Testis (tissue), 3 donors: ENCODE data around the gene DNM3. TPM values are rescaled to one million over a fixed set of nuclear protein-coding genes. Genes with fewer than 3 reads are reported as not detected.

Source experiments
- DNase-seq: peaks from one replicate; pipeline ENCODE4 v3.0.0-alpha.2; 2019
- H3K27ac ChIP-seq, 2 donors: fragments of 200-600 bp; sonication (generic); one replicate each; pipeline ENCODE4 v1.5.1; 2019
- H3K27me3 ChIP-seq: fragments of 200-600 bp; sonication (generic); one replicate; pipeline ENCODE4 v1.5.1; 2019
- H3K36me3 ChIP-seq: fragments of 200-600 bp; sonication (generic); one replicate; pipeline ENCODE4 v1.5.1; 2017; ENCODE audit warnings: low read depth; ENCODE audit errors: missing control alignments
- H3K4me1 ChIP-seq: fragments of 200-600 bp; sonication (generic); one replicate; pipeline ENCODE4 v1.5.1; 2019
- H3K4me3 ChIP-seq, 2 donors: fragments of 200-600 bp; sonication (generic); one replicate each; pipeline ENCODE4 v1.5.1; 2017 to 2019
- H3K9me3 ChIP-seq: fragments of 200-600 bp; sonication (generic); one replicate; pipeline ENCODE4 v1.5.1; 2017
- CTCF ChIP-seq, 3 experiments: fragments of 450-650 bp in 2 of 3; fragments of 200-600 bp in 1 of 3; sonication (generic) in 1 of 3; IDR thresholded peaks; one replicate each; pipeline ENCODE4 v1.5.1; 2016 to 2019; ENCODE audit warnings: antibody characterized with exemption in 3 of 3, mild to moderate bottlenecking in 2 of 3, moderate library complexity in 1 of 3
- POLR2A ChIP-seq: fragments of 450-650 bp; IDR thresholded peaks from one replicate; pipeline ENCODE4 v1.6.1; 2017; ENCODE audit warnings: antibody characterized with exemption, mild to moderate bottlenecking, moderate library complexity
- WGBS, 2 donors: methylation state at CpG; one replicate each; pipeline ENCODE4 v1.1.5; 2018; 5-methylcytosine and 5-hydroxymethylcytosine counted together
- intact Hi-C: fragments of 100-400 bp; cut with DNase I; formaldehyde crosslinking; loops from one replicate; pipeline ENCODE4 v1.15.1; 2023; ENCODE audit warnings: low total_unique reads
- polyA plus RNA-seq: library from polyadenylated mRNA; stranded (reverse); fragments of 350-450 nt; fragmentation: Illumina TruSeq; extraction: RNeasy Lipid Tissue Mini Kit (QIAGEN cat#74804); gene quantifications from one replicate; pipeline ENCODE4 v1.2.3, GENCODE V29; 2014; ENCODE audit warnings: low read depth, low replicate concordance; ENCODE audit not compliant: insufficient read depth
- total RNA-seq, 2 donors: library from RNA; depleted of rRNA; stranded (reverse); fragments of >200 nt; gene quantifications; one replicate each; pipeline ENCODE4 v1.2.3, GENCODE V29; 2016

Gene DNM3
- total and polyA plus RNA-seq, 3 donors from 2014 or later: 4.9 to 10.2 (median 8.4) TPM

GRCh38 chr1:172391976-172392375 is 550.7 kb downstream of the DNM3 start:
- WGBS, 2 donors: 75 to 91% methylated on average over 1 of the region's 1 CpG
- Histone ChIP-seq H3K9me3 (no peaks in the 10 kb centered on the region), H3K4me1 (peaks cover 17% of the 10 kb centered on the region), H3K27me3 (no peaks in the 10 kb centered on the region), H3K27ac (peak overlapping the region; percentile 8 to 78), H3K4me3 (no peak overlapping the region), H3K36me3 (no peaks in the 10 kb centered on the region)
- intact Hi-C loops: no loop called here
- DNase-seq: no peak
- TF ChIP-seq POLR2A (no peak), CTCF (IDR thresholded peaks at IDR 0.05) (no peak)

GRCh38 chr1:172393354-172393753 is 552.1 kb downstream of the DNM3 start:
- peaks cover 20% of the 10 kb centered on the region for H3K4me1 ChIP-seq
- WGBS, 2 donors: 81 to 85% methylated on average over 5 of the region's 5 CpGs

GRCh38 chr1:172394141-172394751 is 552.9 kb downstream of the DNM3 start:
- no peaks in the 10 kb centered on the region for H3K27me3 ChIP-seq
- WGBS, 2 donors: 57 to 65% methylated on average over 4 of the region's 4 CpGs
- no peaks in the 10 kb centered on the region for H3K36me3 ChIP-seq
- H3K27ac ChIP-seq: peak overlapping the region in 1 of 2 donors; percentile 22
- no peak overlapping the region for H3K4me3 ChIP-seq
- intact Hi-C loops: no loop called here
- H3K4me1 ChIP-seq: peaks cover 23% of the 10 kb centered on the region
- no peaks in the 10 kb centered on the region for H3K9me3 ChIP-seq
- DNase-seq: no peak
- TF ChIP-seq CTCF (IDR thresholded peaks at IDR 0.05) (no peak), POLR2A (no peak)

More at GRCh38 chr1:172393354-172393753, 552.1 kb downstream of the DNM3 start:
- TF ChIP-seq POLR2A: no peak
- no peak for TF ChIP-seq CTCF (IDR thresholded peaks at IDR 0.05)
- no peaks in the 10 kb centered on the region for H3K36me3 ChIP-seq
- no peaks in the 10 kb centered on the region for H3K27me3 ChIP-seq
- no peak overlapping the region for H3K4me3 ChIP-seq
- H3K9me3 ChIP-seq: no peaks in the 10 kb centered on the region
- intact Hi-C loops: no loop called here
- DNase-seq: no peak
- H3K27ac ChIP-seq: no peak overlapping the region

- WGBS, 2 donors: 88 to 92% methylated on average over 5 of the region's 5 CpGs
- TF ChIP-seq CTCF (IDR thresholded peaks at IDR 0.05): no peak
- TF ChIP-seq POLR2A: no peak
- DNase-seq: no peak
- H3K4me1 ChIP-seq: peaks cover 21% of the 10 kb centered on the region
- H3K36me3 ChIP-seq: no peaks in the 10 kb centered on the region
- no peak overlapping the region for H3K27ac ChIP-seq
- no peak overlapping the region for H3K4me3 ChIP-seq
- no peaks in the 10 kb centered on the region for H3K9me3 ChIP-seq
- no peaks in the 10 kb centered on the region for H3K27me3 ChIP-seq
- intact Hi-C loops: no loop called here
Measured at GRCh38 chr1:172394811-172395210, 553.5 kb downstream of the DNM3 start.

GRCh38 chr1:172395576-172395975 is 554.3 kb downstream of the DNM3 start:
- 88 to 95% methylated on average over 3 of the region's 3 CpGs for WGBS, 2 donors
- Histone ChIP-seq H3K9me3 (no peaks in the 10 kb centered on the region), H3K27me3 (no peaks in the 10 kb centered on the region), H3K27ac (no peak overlapping the region), H3K36me3 (no peaks in the 10 kb centered on the region), H3K4me1 (peaks cover 21% of the 10 kb centered on the region), H3K4me3 (no peak overlapping the region)
- no peak for DNase-seq
- intact Hi-C loops: no loop called here
- TF ChIP-seq CTCF (IDR thresholded peaks at IDR 0.05) (no peak), POLR2A (no peak)
